PC-3 (cell line): Measurements from ENCODE around the gene STARD5. TPM values are rescaled to one million over a fixed set of nuclear protein-coding genes. Genes with fewer than 3 reads are reported as not detected.

Source experiments
- ATAC-seq: fragments of 200-7000 bp; cut with Tn5 transposase; 2 replicates; pipeline ENCODE4 v1.9.1; 2020; ENCODE audit warnings: mild to moderate bottlenecking, moderate library complexity
- BruUV-seq: library from RNA; stranded (reverse); fragments of 400-500 nt; replicated peaks from 2 replicates; lab custom pipeline; 2021; lab: Mats Ljungman, UMichigan
- CTCF ChIA-PET: fragments of 300-600 bp; sonication (Branson Sonifier 250); formaldehyde crosslinking; loops from one replicate; lab custom pipeline; 2022; ENCODE audit warnings: antibody characterized with exemption; lab: Charles Lee
- POLR2A ChIA-PET: fragments of 300-600 bp; sonication (Branson Sonifier 250); formaldehyde crosslinking; loops from one replicate; lab custom pipeline; 2022; ENCODE audit warnings: antibody characterized with exemption; ENCODE audit not compliant: unreplicated experiment; lab: Charles Lee
- DNase-seq: peaks from one replicate; pipeline ENCODE4 v3.0.0-alpha.2; 2015
- H2AFZ ChIP-seq: fragments of 300-600 bp; sonication (generic); 2 replicates; pipeline ENCODE4 v1.6.0; 2016; ENCODE audit warnings: antibody characterized with exemption, low read length
- H3F3A ChIP-seq: fragments of 300-600 bp; sonication (generic); one replicate; pipeline ENCODE4 v1.6.0; 2017; ENCODE audit warnings: antibody characterized with exemption, low read length, control low read depth, mild to moderate bottlenecking; ENCODE audit not compliant: unreplicated experiment
- H3K27ac ChIP-seq: fragments of 300-600 bp; sonication (generic); 2 replicates; pipeline ENCODE4 v1.5.1; 2016; ENCODE audit warnings: mild to moderate bottlenecking, low read length
- H3K27me3 ChIP-seq: fragments of 300-600 bp; sonication (generic); 2 replicates; pipeline ENCODE4 v1.6.1; 2016; ENCODE audit warnings: low read length, mixed read lengths
- H3K36me3 ChIP-seq: fragments of 300-600 bp; sonication (generic); 2 replicates; pipeline ENCODE4 v1.6.1; 2016; ENCODE audit warnings: low read depth, mixed run types, low read length, mixed read lengths
- H3K4me1 ChIP-seq: fragments of 300-600 bp; sonication (generic); 2 replicates; pipeline ENCODE4 v1.5.1; 2016; ENCODE audit warnings: low read length; ENCODE audit not compliant: insufficient read depth
- H3K4me2 ChIP-seq: fragments of 300-600 bp; sonication (generic); 2 replicates; pipeline ENCODE4 v1.6.0; 2016; ENCODE audit warnings: low read length
- H3K4me3 ChIP-seq: fragments of 300-600 bp; sonication (generic); 2 replicates; pipeline ENCODE4 v1.5.1; 2016; ENCODE audit warnings: mild to moderate bottlenecking, low read length, mixed read lengths
- H3K79me2 ChIP-seq: fragments of 300-600 bp; sonication (generic); 2 replicates; pipeline ENCODE4 v1.6.1; 2017; ENCODE audit warnings: low read length, mixed read lengths
- H3K9ac ChIP-seq: fragments of 300-600 bp; sonication (generic); 2 replicates; pipeline ENCODE4 v1.6.0; 2016; ENCODE audit warnings: mild to moderate bottlenecking, low read length
- H3K9me2 ChIP-seq: fragments of 300-600 bp; sonication (generic); replicated peaks from 2 replicates; pipeline ENCODE4 v1.6.1; 2016; ENCODE audit warnings: mixed run types, low read length, mixed read lengths
- H3K9me3 ChIP-seq: fragments of 300-600 bp; sonication (generic); 2 replicates; pipeline ENCODE4 v1.6.1; 2016; ENCODE audit warnings: low read length, mixed read lengths
- H4K20me1 ChIP-seq: fragments of 300-600 bp; sonication (generic); 2 replicates; pipeline ENCODE4 v1.6.1; 2016; ENCODE audit warnings: low read length, mixed read lengths
- CTCF ChIP-seq: fragments of 300-600 bp; sonication (generic); conservative IDR thresholded peaks from 2 replicates; pipeline ENCODE4 v1.5.1; 2017; ENCODE audit warnings: antibody characterized with exemption, low read depth, mild to moderate bottlenecking, low read length
- EZH2 ChIP-seq: fragments of 300-600 bp; sonication (generic); IDR thresholded peaks from one replicate; pipeline ENCODE4 v1.6.1; 2017; ENCODE audit warnings: antibody characterized with exemption, mild to moderate bottlenecking, low read length; ENCODE audit not compliant: unreplicated experiment
- EZH2phosphoT487 ChIP-seq: fragments of 300-600 bp; sonication (generic); IDR thresholded peaks from 2 replicates; pipeline ENCODE4 v1.6.1; 2018; ENCODE audit warnings: mild to moderate bottlenecking, antibody characterized with exemption, low read length, borderline replicate concordance
- intact Hi-C: fragments of 100-400 bp; cut with micrococcal nuclease; formaldehyde crosslinking; loops from 2 replicates; pipeline ENCODE4 v1.9.0; 2023
- total RNA-seq: library from RNA; depleted of rRNA; stranded (reverse); fragments of >200 nt; gene quantifications from 2 replicates; pipeline ENCODE4 v1.2.3, GENCODE V29; 2014

Gene STARD5
- total RNA-seq, 1 experiment from 2014 or later = 5.9 TPM

- H2AFZ ChIP-seq = no peak overlapping the region
- H4K20me1 ChIP-seq = no peaks in the 10 kb centered on the region
- no peak overlapping the region for H3K9ac ChIP-seq
- ChIA-PET POLR2A (no interaction called here), CTCF (no interaction called here)
- no peaks in the 10 kb centered on the region for H3K79me2 ChIP-seq
- H3K27ac ChIP-seq = no peak overlapping the region
- no peaks in the 10 kb centered on the region for H3K27me3 ChIP-seq
- H3K9me2 ChIP-seq = no peaks in the 10 kb centered on the region
- peaks cover 12% of the 10 kb centered on the region for H3K4me1 ChIP-seq
- no TSS peak for BruUV-seq
- H3K4me2 ChIP-seq = no peak overlapping the region
- H3F3A ChIP-seq = no peaks in the 10 kb centered on the region
- TF ChIP-seq CTCF (no peak), EZH2 (no peak), EZH2phosphoT487 (no peak)
- DNase-seq = no peak
- ATAC-seq = no peak
- intact Hi-C loops = no loop called here
- H3K36me3 ChIP-seq = no peaks in the 10 kb centered on the region
- H3K4me3 ChIP-seq = no peak overlapping the region
- no peaks in the 10 kb centered on the region for H3K9me3 ChIP-seq
Measured at GRCh38 chr15:81317642-81318017, 6.3 kb downstream of the STARD5 start.

GRCh38 chr15:81316267-81316666 is 7.7 kb downstream of the STARD5 start:
- ChIA-PET CTCF (no interaction called here), POLR2A (no interaction called here)
- Histone ChIP-seq H3K27ac (no peak overlapping the region), H3K27me3 (no peaks in the 10 kb centered on the region), H2AFZ (no peak overlapping the region), H3K4me2 (no peak overlapping the region), H4K20me1 (no peaks in the 10 kb centered on the region), H3K9ac (no peak overlapping the region), H3F3A (no peaks in the 10 kb centered on the region), H3K36me3 (no peaks in the 10 kb centered on the region), H3K4me1 (peaks cover 15% of the 10 kb centered on the region), H3K9me3 (no peaks in the 10 kb centered on the region), H3K9me2 (no peaks in the 10 kb centered on the region), H3K79me2 (no peaks in the 10 kb centered on the region), H3K4me3 (no peak overlapping the region)
- TF ChIP-seq CTCF (no peak), EZH2 (no peak)
- no TSS peak for BruUV-seq
- intact Hi-C loops = no loop called here
- DNase-seq = no peak
- no peak for ATAC-seq

GRCh38 chr15:81315452-81316175 is 8.3 kb downstream of the STARD5 start:
- ATAC-seq (no peak), DNase-seq (no peak)
- Histone ChIP-seq H3K9ac (no peak overlapping the region), H3K36me3 (no peaks in the 10 kb centered on the region), H3K4me2 (no peak overlapping the region), H3K27me3 (no peaks in the 10 kb centered on the region), H3K9me3 (no peaks in the 10 kb centered on the region), H2AFZ (no peak overlapping the region), H3K79me2 (no peaks in the 10 kb centered on the region), H4K20me1 (no peaks in the 10 kb centered on the region), H3K4me1 (peaks cover 15% of the 10 kb centered on the region), H3F3A (no peaks in the 10 kb centered on the region), H3K9me2 (no peaks in the 10 kb centered on the region), H3K4me3 (no peak overlapping the region), H3K27ac (no peak overlapping the region)
- BruUV-seq = no TSS peak
- ChIA-PET CTCF (no interaction called here), POLR2A (no interaction called here)
- intact Hi-C loops = no loop called here
- TF ChIP-seq EZH2phosphoT487 (no peak), EZH2 (no peak), CTCF (no peak)
